HG03066 (cell line): ENCODE data around the gene LRP11.

Experiments used
- ATAC-seq: cut with Tn5 transposase; IDR thresholded peaks from one replicate; pipeline ENCODE4 v1.9.1; 2021; ENCODE audit warnings: low read depth; ENCODE audit not compliant: unreplicated experiment

The LRP11 gene

DNA sequence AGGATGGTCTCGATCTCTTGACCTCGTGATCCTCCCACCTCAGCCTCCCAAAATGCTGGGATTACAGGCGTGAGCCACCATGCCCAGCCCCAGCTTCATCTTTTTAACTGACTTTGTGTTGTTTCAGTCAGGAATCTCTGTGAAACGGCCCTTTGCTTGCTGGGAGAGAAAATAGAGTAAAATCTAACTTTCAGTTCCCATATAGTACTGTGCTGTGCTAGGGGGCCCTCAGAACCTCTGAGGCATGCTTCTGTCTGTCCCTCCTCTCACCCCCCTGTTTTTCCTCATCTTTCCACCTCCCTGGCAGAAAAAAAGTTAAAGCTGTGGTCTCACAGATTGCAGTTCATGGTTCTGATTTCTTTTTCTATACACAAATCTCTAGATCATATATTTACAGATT lies 48.4 kb downstream of the LRP11 start:
- no peak for ATAC-seq

DNA sequence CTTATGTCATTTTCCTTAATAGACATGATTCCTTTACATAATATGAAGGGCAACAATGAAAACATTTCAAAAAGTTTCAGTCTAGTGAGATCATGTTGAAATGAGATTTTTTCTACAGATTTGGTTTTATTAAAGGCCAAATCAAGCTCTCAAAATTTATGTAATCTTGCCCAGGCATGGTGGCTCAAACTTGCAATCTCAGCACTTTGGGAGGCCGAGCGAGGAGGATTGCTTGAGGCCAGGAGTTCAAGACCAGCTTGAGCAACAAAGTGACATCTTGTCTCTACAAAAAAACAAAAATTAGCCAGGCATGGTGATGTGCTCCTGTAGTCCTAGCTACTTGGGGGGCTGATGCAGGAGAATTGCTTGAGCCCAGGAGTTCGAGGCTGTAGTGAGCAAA lies 50.8 kb downstream of the LRP11 start:
- no peak for ATAC-seq

DNA sequence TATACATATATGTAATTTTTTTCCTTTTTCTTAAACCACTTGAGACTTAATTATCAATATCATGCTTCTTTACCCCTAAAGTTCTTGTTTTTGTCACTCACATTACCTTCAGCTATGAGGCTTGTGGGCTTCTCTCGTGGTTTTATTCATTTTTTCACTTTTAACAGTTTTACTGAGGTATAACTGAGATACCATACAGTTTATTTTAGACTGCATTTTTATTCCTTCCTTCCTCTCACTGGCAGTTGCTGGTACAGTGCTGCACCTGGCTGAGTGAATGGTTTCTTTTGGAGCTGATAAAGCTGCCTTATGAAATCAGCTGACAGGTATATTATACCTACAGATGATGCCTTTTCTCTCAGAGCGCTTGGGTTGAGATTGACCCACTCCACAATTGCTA lies 54.4 kb downstream of the LRP11 start:
- ATAC-seq: no peak

DNA sequence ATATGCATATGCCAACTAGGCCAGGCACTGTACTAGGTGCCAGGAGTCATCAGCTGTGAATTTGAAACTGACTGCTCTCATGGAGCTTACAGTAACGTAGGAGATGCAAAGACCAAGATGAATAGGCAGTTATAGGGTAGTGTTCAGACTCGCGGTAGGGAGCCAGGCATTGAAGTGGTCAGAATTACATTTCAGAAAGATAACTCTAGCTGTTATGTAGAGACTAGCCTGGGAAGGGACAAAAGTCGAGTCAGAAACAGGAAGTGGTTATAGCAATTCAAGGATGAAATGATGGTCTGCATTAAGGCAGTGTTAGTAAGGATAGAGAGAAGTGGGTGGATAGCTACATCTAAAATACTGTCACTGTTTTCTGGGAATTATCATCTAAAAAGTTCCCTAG lies 58.0 kb downstream of the LRP11 start:
- no peak for ATAC-seq

DNA sequence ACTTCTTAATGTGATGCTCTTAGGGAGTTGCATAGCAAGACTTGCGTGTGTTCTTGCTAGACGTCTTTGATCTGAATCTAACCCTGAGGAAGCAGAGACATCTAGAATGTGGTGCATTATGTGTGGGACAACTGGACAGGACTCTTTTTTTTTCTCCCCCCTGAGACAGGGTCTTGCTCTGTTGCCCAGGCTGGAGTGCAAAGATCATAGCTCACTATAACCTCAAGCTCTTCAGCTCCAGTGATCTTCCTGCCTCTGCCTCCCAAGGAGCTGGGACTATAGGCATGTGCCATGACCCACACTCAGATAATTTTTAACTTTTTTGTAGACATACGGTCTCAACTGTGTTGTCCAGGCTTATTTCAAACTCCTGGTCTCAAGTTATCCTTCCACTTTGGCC lies 80.6 kb downstream of the LRP11 start:
- no peak for ATAC-seq

DNA sequence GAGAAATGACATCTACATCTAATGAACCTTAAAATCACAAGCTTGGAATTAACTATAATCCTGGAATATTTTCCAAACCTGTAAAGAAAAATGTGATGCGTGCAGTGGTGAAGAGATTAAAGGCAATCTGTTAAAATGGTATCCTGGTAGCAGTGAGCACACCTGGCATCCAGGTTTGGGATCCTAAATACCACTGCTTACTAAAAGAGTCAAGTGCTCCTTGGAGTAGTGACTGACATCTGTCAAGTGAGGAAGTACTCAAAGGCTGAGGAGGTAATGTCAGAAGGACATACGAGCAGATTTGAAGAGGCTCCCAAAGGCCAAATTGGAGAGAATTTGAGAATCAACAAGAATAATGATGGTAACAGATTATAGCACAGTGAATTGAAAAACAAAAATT lies 81.8 kb downstream of the LRP11 start:
- no peak for ATAC-seq

DNA sequence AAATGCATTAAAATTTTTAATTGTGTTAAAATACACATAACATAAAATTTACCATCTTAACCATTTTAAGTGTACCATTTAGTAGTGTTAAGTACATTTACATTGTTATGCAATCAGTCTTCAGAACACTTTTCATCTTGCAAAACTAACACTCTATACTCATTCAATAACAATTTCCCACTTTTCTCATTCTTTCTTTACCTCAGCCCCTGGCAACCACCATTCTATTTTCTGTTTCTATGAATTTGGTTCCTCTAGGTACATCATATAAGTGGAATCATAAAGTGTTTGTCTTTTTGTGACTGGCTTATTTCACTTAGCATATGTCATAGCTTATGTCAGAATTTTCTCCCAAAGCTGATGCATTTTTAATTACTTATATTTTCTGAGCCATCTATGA lies 82.4 kb downstream of the LRP11 start:
- no peak for ATAC-seq

DNA sequence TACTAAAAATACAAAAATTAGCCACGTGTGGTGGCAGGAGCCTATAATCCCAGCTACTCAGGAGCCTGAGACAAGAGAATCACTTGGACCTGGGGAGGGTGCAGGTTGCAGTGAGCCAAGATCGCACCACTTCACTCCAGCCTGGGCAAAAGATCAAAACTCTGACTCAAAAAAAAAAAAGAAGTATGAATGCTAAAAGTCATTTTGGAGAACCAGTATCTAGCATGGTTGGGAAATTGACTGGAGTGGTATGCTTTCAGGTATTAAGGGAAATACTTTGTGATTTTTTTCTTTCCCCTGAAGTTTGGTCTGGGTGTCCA lies 84.6 kb downstream of the LRP11 start:
- ATAC-seq: no peak

DNA sequence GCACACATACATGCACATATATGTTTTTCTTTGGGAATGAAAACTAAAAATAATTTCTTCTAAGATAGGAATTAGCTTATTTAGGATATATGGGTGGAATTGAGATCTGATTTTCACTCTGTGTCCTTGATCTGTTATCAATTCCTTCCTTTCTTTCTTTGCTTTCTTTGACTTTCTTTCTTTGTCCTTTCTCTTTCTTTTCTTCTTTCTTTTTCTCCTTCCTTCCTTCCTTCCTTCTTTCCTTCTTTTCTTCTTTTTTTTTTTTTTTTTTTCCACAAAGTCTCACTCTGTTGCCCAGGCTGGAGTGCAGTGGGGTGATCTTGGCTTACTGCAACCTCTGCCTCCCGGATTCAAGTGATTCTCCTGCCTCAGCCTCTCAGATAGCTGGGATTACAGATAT lies 86.5 kb downstream of the LRP11 start:
- ATAC-seq: no peak

DNA sequence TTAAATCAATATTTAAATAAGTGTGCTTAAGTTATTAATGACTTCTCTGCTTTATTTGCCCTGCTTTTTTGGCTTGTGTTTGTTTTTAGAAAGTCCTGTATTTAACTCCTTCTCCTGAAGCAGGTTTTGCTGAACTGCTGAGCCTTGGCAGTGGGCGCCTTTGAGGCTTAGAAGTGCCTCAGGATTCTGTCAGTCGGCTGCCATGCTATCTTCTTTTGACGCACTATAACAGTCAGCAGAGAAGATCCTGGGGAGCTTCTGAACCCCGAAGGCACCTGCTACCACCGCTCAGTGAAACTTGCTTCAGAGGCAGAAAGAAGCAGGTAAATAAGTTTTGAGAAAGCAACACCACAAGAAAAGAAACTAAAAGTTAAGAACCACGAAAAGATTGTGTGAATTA lies 92.2 kb downstream of the LRP11 start:
- ATAC-seq: no peak

DNA sequence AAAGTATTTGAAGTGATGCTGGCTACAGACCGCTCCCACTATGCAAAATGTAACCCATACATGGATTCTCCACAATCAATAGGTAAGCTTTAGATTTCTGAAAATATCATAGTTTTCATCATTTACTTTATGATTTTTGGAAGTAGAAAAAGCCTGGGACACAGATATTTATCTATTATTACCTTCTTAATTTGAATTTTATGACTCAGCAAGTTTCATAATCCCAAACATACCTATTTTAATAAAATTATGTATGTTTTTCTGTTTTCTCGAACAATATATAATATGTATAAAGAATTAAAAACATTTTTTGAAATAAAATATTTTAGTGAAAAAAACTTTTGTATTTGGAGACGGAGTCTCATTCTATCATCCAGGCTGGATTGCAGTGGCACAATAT lies 93.0 kb downstream of the LRP11 start:
- ATAC-seq: no peak

DNA sequence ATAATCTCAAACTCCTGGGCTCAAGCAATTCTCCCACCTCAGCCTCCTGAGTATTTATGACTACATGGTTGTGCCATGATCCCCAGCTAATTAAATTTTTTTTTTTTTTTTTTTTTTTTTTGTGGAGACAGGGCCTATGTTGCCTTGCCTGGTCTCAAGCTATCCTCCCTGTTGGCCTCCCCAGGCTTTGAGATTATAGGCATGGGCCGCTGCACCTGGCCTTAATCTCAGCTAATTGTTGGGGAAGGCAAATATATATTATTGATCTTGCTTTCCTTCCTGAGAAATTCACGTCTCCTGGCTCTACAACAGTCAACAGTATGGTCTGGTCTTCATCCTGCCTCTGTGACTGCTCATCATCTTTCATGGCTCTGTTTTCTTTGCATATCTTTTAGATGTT lies 94.5 kb downstream of the LRP11 start:
- ATAC-seq: no peak
